OCI-M2 (cell line): ENCODE data around the gene APOBEC3H.

Source experiments
- DNase-seq: peaks from one replicate; lab custom pipeline; 2025; ENCODE audit not compliant: unreplicated experiment; lab: John Stamatoyannopoulos, UW

APOBEC3H gene

DNA sequence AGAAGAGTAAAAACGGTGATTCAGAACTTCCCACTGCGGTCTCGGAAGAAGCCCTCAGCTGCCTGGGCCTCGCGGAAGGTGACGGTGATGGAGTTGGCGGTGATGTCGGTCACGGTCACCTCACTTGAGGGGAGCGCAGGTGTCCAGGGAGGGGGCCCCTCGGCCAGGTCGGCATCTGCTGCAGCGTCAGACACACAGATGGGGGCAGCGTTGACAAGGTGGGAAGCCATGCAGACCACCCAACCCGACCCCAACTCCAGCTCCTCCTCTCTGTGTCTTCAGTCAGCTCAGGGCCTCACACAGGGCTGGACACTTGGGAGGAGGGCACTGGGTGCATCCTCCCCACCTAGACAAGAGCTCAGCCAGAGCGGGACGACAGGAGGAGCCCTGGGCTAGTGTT, 36.8 kb downstream of the APOBEC3H start:
- DNase-seq: no peak

DNA sequence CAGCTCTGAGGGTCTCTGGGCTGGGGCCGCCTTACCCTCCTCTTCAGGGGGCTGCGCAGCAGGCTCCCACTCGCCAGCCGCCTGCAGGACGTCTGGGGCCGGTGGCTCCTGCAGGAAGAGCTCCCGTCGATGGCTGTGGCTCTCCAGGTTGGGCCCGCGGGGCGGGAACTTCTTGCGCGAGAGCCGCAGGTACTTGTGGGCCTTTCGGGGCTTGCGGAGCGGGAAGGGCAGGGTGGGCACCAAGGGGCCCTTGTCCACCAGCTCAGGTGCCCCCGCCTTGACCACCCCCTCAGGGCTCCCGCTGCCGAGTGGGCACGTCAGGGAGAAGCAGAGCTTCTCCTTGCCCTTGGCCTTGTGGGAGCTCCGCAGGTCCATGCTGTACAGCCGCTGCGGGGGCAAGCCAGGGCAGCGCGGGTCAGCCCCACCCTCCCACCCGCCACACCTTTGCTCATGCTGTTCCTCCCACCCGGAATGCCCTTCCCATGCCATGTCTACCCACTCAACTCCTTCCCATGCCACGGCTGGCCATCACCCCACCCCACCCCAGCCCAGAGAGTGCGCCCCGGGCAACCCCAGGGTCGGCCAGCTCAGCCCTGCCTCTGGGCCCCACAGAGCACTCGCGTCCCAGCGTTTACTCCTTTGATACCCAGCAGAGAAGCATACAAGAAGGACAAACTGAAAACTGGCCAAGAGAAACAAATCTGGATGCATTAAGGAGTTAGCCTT, 37.5 kb downstream of the APOBEC3H start:
- DNase-seq: no peak

DNA sequence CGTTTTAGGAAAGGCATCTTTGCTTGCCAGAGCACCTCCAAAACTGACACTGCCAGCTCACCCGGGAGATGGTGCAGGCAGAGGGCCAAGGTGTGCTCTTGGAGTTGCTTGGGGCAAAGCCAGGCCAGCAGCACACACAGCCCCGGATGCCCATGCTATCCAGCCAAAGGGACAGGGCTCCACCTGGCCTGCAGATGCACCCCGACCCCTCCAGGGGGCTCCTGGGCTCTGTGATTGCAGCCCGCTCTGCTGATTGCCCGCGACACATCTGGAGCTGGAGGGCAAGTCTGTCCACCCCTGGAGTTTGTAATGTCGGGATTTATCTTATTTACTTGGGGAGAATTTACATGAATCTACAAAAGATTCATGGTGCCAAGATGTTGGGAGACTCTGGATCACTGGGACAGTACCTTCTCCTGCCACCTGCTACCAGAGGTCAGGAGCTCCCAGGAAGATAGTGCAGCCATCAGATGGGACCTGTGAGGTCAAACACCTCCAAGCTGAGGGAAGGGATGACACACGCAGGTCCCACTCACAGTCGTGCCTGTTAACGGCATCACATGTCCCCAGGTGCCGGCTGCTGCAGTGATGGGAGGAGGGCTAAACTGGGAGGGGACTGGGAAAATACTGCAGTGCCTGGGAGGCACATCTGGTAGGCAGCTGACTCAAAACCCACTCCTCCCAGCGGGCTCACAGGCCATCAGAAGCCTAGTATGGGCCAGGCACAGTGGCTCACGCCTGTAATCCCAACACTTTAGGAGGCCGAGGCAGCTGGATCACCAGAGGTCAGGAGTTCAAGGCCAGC, 38.2 kb downstream of the APOBEC3H start:
- no peak for DNase-seq

DNA sequence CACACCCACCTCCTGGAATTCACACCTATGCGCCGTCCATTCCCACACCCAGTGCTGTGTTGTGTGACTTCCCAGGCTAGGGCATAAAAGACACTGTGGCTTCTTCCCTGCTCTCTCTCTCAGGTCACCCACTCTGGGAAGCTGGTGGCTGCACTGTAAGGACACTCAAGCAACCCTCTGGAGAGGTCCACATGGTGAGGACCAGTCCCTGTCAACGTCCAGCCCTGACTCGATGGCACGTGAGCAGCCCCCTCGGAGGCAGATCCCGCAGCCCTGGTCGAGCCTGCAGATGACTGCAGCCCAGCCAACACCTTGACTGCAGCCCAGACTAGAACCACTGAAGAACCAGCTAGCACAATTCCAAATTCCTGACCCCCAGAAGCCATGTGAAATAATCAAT, 39.3 kb downstream of the APOBEC3H start:
- no peak for DNase-seq

DNA sequence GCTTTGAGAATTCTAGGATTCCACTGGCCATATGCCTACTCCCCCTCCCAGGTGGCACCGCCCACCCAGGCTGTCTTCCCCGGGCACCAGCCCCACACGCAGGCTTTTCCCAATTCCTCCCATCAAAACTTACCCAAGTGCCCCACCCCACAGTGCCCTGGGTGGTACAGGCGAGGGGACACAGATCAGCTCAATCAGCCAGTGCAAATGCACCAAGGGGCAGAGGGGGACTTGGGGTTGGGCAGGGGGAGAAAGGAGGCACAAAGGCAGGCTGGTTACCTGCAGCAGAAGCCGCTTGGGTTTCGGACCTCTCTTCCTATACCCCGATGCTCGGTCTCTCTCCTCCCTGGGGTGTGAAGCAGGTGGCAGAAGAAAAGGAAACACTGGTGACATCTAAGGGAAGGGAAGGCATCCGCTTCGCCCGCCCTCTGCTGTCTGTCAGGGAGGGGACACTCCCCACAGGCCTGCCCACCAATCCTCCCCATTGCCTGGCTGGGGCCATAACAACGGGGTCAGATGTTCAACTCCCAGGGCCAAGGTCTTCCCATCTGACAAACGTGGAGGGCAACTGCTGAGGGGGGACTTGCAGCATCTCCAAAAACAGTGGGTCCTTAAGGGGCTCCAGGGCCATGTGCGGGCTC, 41.4 kb downstream of the APOBEC3H start:
- no peak for DNase-seq

DNA sequence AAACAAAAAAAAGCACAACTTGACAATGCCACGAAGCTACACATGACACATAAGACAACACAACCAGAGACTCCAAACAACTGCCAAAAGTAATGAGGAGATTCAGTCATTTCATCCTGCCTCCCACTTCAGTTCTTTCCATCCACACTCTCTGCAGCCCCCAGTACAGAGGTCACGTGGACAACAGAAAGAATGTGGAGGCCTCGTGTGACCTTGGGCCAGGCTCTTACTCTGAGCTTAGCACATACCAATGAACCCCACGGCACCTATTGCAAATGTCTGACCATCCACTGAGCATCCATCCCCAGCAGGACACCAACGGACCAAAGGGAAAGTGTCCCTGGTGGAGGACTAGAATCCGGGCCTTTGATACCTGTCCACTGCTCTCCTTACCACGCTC, 42.9 kb downstream of the APOBEC3H start:
- DNase-seq: no peak

DNA sequence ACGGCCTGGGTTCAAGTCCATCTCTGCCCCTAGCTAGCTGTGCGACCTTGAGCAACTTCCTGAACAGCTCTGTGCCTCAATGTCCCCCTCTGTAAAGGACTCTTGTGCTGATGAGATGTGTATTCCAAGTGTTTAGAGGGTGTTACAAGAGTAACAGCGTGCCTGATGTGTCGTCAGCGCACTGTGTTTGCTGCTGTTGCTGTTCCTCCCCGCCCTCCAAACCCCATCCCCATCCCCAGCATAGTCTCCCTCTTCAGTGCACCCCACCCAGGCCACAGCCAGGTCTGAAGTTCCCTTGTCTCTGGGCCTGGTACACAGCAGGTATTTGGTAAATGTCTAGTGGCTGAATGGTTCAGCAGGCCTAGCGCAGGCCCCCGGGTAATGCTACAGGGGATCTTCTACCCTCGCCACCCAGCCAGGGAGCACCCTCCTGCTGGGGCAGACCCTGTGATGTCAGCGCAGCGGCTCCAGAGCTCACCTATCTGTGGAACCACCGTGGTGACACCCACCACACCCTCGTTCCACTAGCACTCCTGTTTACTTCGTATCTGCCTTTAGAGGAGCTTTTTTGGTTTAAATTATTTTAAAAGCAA, 45.1 kb downstream of the APOBEC3H start:
- DNase-seq: no peak

DNA sequence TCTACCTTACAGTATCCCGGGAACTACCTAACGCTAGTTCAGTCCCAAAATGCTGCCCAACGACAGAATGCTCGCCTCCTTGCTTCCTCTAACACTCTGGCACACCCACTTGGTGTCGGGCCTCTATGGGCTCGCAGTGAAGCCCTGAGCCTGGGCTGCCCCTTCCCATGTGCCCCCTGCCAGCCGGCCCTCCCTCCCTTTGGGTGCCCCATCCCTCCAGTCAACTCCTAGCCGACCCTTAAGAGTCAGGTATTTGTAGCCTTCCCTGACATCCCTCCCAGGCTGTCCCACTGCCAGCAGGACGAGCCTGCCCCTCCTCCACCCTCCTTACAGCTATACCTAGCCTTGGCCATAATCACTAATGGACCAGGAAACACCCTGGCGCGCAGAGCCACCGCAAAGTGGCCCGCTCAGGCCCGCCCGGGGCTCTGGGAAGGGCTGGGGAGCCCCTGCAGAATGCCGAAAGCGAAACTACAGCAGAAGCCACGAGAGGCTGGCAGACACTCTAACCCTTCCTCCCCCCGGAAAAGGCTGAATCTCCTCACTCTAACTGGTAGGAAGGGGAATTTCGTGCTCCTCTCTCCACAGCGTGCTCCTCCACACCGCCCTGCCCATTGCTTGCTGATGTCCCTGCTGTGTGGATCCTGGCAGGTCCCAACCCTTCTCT, 47.2 kb downstream of the APOBEC3H start:
- DNase-seq: no peak

DNA sequence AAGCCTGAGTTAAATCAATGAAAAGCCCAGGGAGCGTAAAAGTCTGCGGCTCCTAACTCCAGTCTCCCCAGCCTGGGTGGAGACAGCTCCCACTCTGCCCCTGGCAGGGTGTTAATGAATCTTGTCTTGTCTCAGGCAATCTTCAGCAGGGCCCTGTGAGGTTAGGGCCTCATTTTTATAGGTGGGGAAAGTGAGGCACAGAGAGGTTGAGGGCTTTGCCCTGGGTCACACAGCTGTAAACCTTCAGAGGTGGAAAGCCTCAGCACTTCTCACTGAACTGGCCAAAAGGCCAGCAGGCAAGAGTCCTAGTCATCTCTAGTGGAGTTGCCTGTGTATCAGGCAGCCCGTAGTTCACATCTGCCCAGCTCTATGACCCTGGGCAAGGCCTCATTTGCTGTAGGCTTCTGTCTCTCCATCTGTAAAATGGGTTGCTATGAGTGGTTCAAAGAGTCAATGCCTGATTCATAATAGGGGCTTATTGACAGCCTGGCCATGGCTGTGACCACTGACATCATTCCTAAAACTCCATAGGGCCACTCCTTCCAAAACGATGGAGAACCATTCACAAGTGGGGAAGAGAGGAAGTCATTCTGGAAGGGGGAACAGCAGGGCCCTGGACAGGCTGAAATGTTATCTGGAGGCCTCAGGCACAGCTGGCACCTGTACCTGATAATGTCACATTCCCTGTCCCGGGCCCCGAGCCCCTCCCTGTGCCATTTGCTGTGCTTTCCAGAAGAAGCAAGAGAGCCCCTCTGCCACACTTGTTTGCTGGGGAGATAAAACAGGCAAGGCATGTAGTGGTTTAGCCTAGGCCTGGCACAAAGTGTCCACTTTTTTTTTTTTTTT, 49.4 kb downstream of the APOBEC3H start:
- no peak for DNase-seq

DNA sequence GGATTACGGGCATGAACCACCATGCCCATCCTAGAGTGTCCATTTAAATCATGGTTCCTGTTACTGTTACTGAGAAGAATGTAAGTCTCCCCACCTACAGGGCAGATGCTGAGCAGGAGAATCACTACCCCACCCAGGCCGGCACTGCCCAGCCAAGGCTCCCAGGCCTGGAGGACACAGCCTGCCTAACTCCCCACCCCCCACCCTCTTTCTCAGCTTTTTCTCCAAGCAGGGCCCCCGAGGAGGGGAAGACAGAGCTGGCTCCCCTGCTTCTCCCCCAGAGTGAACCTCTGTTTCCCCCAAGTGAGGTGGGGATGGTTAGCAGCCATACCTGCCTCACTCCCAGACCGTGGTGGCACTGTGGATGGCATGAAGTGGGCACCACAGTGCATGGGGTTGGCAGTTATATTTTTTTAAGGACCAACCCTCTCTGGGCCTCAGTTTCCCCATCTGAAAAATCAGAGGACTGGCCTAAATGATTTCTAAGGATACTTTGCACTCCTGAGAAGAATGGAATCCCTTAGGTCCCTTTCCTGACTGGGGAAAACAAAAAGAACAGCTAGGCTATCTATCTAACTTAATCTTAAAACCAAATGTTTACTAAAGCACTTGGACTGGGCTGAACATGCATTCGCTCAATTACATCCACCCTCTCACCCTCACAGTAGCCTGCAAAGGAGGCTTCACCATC, 50.4 kb downstream of the APOBEC3H start:
- no peak for DNase-seq

DNA sequence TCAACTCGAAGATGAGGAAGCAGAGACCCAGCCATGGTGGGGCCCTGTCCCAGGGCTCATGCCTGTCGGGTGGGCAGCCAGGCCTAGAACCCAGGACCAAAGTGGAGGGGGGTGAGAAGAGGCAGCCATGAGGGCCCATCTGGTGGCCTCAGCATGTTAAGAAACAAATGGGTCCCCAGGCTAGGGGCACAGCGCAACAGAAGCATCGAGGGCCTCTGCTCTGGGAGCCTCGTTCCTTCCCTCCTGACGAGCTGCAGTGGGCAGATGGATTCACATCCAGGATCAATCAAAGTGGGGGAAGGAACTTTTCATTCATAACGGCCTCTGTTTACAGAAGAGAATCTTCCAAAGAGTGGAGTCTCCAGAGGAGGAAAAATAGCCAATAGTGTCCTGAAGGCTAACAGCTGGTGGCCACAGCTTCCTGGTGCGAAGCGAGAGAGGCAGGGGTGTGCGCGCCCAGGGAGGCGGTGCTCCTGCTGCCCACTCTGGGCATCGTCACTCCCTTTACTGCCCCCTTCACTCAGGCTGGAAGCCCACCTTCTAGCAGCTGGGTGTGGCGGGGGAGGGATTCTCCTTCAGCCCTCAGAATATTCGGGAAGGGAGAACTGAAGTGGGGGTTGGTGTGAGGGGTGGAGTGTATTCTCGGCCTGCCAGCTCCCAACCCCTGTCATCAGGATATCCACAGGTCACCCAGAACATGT, 51.1 kb downstream of the APOBEC3H start:
- no peak for DNase-seq

DNA sequence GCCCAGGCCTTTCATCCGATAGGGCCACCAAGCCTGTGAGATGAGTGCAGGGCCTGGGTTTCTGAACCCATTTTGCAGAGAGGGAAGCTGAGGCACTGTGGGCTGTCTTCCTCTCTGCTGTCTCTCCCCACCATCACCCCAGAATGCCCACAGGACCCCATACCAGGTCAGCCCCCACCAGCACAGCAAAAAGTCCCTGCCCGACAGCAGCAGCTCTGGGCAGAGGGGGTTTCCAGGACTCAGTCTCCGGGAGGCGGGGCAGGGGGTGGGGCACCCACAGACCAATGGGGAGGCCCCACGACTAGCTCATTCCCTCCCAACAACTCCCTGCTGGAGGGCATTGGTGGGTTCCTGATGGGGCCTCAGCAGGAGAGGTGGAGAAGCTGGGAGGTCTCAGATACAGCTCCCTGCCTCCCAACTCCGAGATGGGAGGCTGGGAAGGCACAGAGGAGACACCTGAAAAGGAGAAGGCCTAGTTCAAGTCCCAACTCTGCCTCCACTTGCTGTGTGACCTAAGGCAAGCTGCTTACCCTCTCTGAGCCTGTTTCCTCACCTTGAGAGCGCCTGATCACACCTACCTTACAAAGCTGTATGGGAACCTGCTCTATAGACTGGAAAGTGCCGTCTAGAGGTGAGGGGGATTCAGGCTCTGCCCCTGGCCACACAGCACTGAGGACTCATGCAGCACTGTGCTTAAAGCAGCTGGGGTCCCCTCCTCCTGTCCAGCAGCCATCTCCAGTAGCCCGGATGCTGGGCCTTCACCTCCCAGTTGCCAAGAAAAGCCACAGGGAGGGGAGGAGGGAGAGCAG, 51.9 kb downstream of the APOBEC3H start:
- no peak for DNase-seq

DNA sequence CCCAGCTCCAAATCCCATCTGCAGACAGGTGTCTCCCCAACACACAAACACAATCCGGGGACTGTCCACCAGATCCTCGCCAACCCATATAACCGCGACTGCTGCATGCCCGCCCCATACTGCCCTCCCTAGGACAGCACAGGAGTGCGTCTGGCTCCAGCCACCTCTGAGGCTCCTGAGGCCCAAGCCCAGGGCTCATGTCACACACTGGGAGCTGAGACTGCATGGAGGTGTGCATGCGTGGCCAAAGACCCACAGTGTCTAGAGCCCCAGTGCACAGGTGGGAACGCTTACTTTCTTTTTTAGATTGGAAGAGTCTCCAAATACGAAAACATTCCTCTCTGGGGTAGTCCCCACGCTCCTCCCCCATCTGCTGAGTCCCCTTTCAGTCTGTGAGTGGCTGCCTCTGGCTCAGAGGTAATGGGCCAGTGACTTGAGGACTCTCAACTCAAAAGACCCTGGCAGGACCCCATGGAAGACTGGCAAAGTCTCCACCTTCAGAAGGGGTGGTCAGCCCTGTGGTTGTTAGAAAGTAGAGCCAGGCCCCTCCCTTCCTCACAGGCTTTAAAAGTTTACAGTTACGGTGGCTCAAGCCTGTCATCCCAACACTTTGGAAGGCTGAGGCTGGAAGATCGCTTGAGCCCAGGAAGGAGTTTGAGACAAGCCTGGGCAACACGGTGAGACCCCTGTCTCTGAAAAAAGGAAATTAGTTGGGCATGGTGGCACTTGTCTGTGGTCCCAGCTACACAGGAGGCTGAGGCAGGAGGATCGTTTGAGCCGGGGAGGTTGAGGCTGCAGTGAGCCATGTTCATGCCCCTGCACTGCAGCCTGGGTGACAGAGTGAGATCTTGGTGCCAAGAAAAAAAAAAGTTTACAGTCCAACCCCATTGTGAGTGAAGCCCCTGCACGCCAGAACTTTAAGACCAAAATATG, 53.1 kb downstream of the APOBEC3H start:
- DNase-seq: no peak

DNA sequence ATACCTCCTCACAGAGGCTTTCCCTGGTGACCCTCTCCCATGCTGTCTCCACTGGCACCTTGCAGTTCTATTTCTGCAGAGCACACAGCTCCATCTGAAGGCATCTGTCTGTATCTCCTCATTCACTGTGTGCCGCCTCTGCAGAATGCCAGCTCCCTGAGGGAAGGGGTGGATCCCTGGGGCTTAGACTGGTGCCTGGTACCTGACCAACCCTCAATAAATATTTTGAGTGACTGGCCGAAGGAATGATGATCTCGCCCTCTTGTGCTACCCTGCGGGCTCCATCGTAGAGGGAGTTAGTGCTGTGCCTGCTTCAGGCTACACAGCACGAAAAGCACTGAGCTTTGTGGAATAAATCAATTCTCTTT, 53.8 kb downstream of the APOBEC3H start:
- DNase-seq: no peak

DNA sequence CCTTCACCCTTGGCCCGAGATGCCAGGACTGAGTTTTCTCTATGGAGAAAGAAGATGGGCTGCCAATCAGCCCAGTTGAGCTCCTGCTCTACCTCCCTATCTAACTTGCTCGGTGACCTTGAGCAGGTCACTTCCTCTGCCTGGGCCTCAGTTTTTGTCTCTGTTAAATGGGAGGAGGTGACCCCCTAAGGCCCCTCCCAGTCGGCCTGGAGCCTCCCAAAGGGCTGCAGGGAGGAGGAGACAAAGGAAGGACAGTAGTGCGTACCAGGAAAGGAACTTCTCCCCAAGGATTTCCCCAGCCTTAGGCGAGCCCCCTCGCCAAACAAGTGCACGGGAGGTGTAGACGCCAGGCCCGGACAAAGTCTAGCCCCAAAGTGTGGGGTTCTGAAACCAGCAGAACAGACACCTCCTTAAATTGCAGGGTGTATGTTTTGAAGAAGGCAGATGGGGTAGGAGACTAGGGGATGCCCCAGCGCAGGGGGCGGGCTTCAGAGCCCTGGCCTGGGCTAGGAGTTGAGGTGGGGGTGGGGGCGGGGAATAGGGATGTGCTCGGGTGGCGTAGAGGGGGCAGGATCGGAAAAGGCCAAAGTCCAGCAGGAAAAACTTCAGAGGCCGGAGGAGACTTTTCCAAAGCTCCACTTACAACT, 54.4 kb downstream of the APOBEC3H start:
- DNase-seq: no peak

DNA sequence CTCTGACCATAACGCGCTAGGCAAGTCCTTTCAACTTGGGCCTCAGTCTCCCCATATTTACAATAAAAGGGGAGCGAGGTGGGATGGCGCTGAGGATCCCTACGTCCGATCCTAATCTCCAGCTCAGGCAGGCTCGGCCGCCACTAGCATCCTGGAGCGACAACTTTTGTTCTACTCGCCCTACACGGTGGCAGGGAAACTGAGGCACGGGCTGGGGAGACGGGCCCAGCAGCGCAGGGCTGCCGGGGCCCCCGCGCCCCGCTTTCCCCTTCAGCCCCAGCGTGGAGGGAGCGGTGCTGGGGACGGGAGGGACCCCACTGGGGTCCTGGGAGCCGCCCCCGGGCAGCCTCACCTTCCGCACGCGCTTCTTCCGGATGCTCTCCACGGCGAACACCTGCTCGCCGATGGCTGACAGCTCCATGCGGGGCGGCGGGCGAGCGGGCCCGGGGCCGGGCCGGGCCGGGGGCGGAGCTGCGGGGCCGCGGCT, 55.0 kb downstream of the APOBEC3H start:
- no peak for DNase-seq
